WERI-Rb-1 (cell line): ENCODE results near the gene C1orf87.

Experiments used
- DNase-seq: peaks from one replicate; pipeline ENCODE4 v3.0.0-alpha.2; 2020
- H3K27ac ChIP-seq: fragments of 250-450 bp; sonication (Bioruptor Pico); 2 replicates; pipeline ENCODE4 v1.5.1; 2020; ENCODE audit warnings: mild to moderate bottlenecking, moderate library complexity
- H3K27me3 ChIP-seq: fragments of 250-450 bp; sonication (Bioruptor Pico); 2 replicates; pipeline ENCODE4 v1.5.1; 2021; ENCODE audit warnings: mild to moderate bottlenecking, low read depth, moderate library complexity; ENCODE audit not compliant: insufficient read depth, severe bottlenecking
- H3K36me3 ChIP-seq: fragments of 250-450 bp; sonication (Bioruptor Pico); 2 replicates; pipeline ENCODE4 v1.5.1; 2020; ENCODE audit warnings: mild to moderate bottlenecking, moderate library complexity
- H3K4me3 ChIP-seq: 2 replicates; pipeline ENCODE4 v1.5.1; 2011; ENCODE audit warnings: low read depth, mild to moderate bottlenecking, control low read depth, low read length
- H3K9me3 ChIP-seq: fragments of 250-450 bp; sonication (Bioruptor Pico); 2 replicates; pipeline ENCODE4 v1.5.1; 2021; ENCODE audit warnings: mild to moderate bottlenecking, moderate library complexity; ENCODE audit not compliant: severe bottlenecking
- CTCF ChIP-seq: IDR thresholded peaks from 2 replicates; pipeline ENCODE4 v1.5.1; 2011; ENCODE audit warnings: low read depth, mild to moderate bottlenecking, control low read depth, inconsistent platforms, low read length

C1orf87 gene

GRCh38 chr1:59990470-59990869 lies 83.1 kb downstream of the C1orf87 start:
- H3K9me3 ChIP-seq: no peaks in the 10 kb centered on the region
- DNase-seq: no peak

GRCh38 chr1:59986516-59987310 lies 86.9 kb downstream of the C1orf87 start:
- H3K9me3 ChIP-seq: no peaks in the 10 kb centered on the region
- no peaks in the 10 kb centered on the region for H3K27me3 ChIP-seq
- DNase-seq: no peak
- H3K27ac ChIP-seq: no peak overlapping the region
- TF ChIP-seq CTCF: no peak
- no peak overlapping the region for H3K4me3 ChIP-seq
- H3K36me3 ChIP-seq: no peaks in the 10 kb centered on the region

More at GRCh38 chr1:59990470-59990869, 83.1 kb downstream of the C1orf87 start:
- TF ChIP-seq CTCF: no peak
- H3K4me3 ChIP-seq: no peak overlapping the region
- H3K36me3 ChIP-seq: no peaks in the 10 kb centered on the region
- H3K27me3 ChIP-seq: no peaks in the 10 kb centered on the region
- H3K27ac ChIP-seq: no peak overlapping the region

- H3K36me3 ChIP-seq: no peaks in the 10 kb centered on the region
- DNase-seq: no peak
- no peak overlapping the region for H3K4me3 ChIP-seq
- no peak for TF ChIP-seq CTCF
- no peaks in the 10 kb centered on the region for H3K9me3 ChIP-seq
- H3K27me3 ChIP-seq: no peaks in the 10 kb centered on the region
- H3K27ac ChIP-seq: no peak overlapping the region
These were observed 87.6 kb downstream of the C1orf87 start for GRCh38 chr1:59985911-59986515.

GRCh38 chr1:59979666-59980065 lies 93.9 kb downstream of the C1orf87 start:
- no peak for DNase-seq
- H3K9me3 ChIP-seq: no peaks in the 10 kb centered on the region
- H3K36me3 ChIP-seq: no peaks in the 10 kb centered on the region
- no peaks in the 10 kb centered on the region for H3K27me3 ChIP-seq
- no peak overlapping the region for H3K4me3 ChIP-seq
- H3K27ac ChIP-seq: no peak overlapping the region
- TF ChIP-seq CTCF: no peak

GRCh38 chr1:59978511-59978910 lies 95.1 kb downstream of the C1orf87 start:
- no peak for TF ChIP-seq CTCF
- Histone ChIP-seq H3K9me3 (no peaks in the 10 kb centered on the region), H3K27me3 (no peaks in the 10 kb centered on the region), H3K36me3 (no peaks in the 10 kb centered on the region), H3K4me3 (no peak overlapping the region), H3K27ac (no peak overlapping the region)
- no peak for DNase-seq
